ENCODE data around the gene SPIRE2. TPM values are rescaled to one million over a fixed set of nuclear protein-coding genes. Genes with fewer than 3 reads are reported as not detected.

The SPIRE2 gene
- total RNA-seq, 1 donor from 2014 or later: 1.4 TPM

- Mint-ChIP-seq H3K9me3 (ENCODE audit: low read depth) (no peaks in the 10 kb centered on the region), H3K4me1 (ENCODE audit: low read depth) (no peaks in the 10 kb centered on the region), H3K36me3 (ENCODE audit: low read depth) (no peaks in the 10 kb centered on the region), H3K4me3 (ENCODE audit: unreplicated experiment) (no peak overlapping the region), H3K27ac (ENCODE audit: unreplicated experiment) (no peak overlapping the region), H3K27me3 (ENCODE audit: low read depth) (no peaks in the 10 kb centered on the region)
- TF ChIP-seq, protein P1, sequence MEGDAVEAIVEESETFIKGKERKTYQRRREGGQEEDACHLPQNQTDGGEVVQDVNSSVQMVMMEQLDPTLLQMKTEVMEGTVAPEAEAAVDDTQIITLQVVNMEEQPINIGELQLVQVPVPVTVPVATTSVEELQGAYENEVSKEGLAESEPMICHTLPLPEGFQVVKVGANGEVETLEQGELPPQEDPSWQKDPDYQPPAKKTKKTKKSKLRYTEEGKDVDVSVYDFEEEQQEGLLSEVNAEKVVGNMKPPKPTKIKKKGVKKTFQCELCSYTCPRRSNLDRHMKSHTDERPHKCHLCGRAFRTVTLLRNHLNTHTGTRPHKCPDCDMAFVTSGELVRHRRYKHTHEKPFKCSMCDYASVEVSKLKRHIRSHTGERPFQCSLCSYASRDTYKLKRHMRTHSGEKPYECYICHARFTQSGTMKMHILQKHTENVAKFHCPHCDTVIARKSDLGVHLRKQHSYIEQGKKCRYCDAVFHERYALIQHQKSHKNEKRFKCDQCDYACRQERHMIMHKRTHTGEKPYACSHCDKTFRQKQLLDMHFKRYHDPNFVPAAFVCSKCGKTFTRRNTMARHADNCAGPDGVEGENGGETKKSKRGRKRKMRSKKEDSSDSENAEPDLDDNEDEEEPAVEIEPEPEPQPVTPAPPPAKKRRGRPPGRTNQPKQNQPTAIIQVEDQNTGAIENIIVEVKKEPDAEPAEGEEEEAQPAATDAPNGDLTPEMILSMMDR (IDR thresholded peaks at IDR 0.05): no peak
- no peak for DNase-seq (ENCODE audit: low spot score)
Measured at GRCh38 chr16:89853306-89853993, 25.2 kb downstream of the SPIRE2 start.

- Mint-ChIP-seq H3K9me3 (ENCODE audit: low read depth) (no peaks in the 10 kb centered on the region), H3K36me3 (ENCODE audit: low read depth) (no peaks in the 10 kb centered on the region), H3K27ac (ENCODE audit: unreplicated experiment) (no peak overlapping the region), H3K27me3 (ENCODE audit: low read depth) (no peaks in the 10 kb centered on the region), H3K4me1 (ENCODE audit: low read depth) (no peaks in the 10 kb centered on the region), H3K4me3 (ENCODE audit: unreplicated experiment) (no peak overlapping the region)
- no peak for DNase-seq (ENCODE audit: low spot score)
- TF ChIP-seq, protein P1 (IDR thresholded peaks at IDR 0.05): no peak
Measured at GRCh38 chr16:89855301-89855945, 27.1 kb downstream of the SPIRE2 start.

DNA sequence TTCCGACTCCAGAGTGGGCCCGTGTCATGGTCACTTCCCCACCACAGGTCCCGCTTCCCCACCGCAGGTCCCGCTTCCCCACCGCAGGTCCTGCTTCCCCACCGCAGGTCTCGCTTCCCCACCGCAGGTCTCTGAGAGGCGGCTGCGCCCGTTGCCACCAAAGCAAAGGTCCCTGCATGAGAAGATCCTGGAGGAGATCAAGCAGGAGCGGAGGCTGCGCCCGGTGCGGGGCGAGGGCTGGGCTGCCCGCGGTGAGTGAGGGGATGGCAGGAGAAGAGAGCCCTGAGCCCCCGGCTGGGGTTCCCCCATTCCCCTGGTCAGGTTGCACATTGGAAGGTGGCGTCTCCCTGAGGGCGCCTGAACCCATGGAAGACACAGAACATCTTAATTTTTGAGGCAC, 27.7 kb downstream of the SPIRE2 start:
- Mint-ChIP-seq H3K4me1 (ENCODE audit: low read depth) (no peaks in the 10 kb centered on the region), H3K36me3 (ENCODE audit: low read depth) (no peaks in the 10 kb centered on the region), H3K4me3 (ENCODE audit: unreplicated experiment) (no peak overlapping the region), H3K9me3 (ENCODE audit: low read depth) (no peaks in the 10 kb centered on the region), H3K27me3 (ENCODE audit: low read depth) (no peaks in the 10 kb centered on the region), H3K27ac (ENCODE audit: unreplicated experiment) (no peak overlapping the region)
- DNase-seq (ENCODE audit: low spot score): no peak
- TF ChIP-seq, protein P1 (IDR thresholded peaks at IDR 0.05): no peak

- Mint-ChIP-seq H3K9me3 (ENCODE audit: low read depth) (no peaks in the 10 kb centered on the region), H3K36me3 (ENCODE audit: low read depth) (no peaks in the 10 kb centered on the region)
Measured at GRCh38 chr16:89858973-89859614, 30.8 kb downstream of the SPIRE2 start.

DNA sequence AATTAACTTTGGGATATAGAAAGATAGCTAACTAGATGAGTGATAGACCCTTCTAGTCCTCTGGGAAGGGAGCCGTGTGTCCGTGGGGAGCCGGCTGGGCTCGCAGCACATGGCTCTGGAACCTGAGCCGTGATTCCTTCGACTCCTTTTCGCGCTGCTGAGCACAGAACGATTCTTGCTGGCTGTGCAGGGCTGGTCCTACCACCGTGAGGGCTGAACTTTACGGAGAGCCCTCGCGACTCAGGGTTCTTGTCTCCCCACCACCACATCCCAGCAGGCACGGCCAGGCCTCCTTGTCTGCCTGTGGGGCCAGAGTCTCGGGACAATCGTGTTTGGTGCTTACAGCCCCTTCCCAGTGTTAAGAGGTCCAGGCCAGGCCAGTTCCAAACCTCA, 31.3 kb downstream of the SPIRE2 start:
- H3K9me3 Mint-ChIP-seq (ENCODE audit: low read depth): no peaks in the 10 kb centered on the region
- H3K27me3 Mint-ChIP-seq (ENCODE audit: low read depth): no peaks in the 10 kb centered on the region
- H3K27ac Mint-ChIP-seq (ENCODE audit: unreplicated experiment): no peak overlapping the region
- peaks cover 16% of the 10 kb centered on the region for H3K4me1 Mint-ChIP-seq (ENCODE audit: low read depth)
- DNase-seq (ENCODE audit: low spot score): no peak
- no peak overlapping the region for H3K4me3 Mint-ChIP-seq (ENCODE audit: unreplicated experiment)
- no peaks in the 10 kb centered on the region for H3K36me3 Mint-ChIP-seq (ENCODE audit: low read depth)
- TF ChIP-seq, protein P1 (IDR thresholded peaks at IDR 0.05): no peak

More at GRCh38 chr16:89858973-89859614, 30.8 kb downstream of the SPIRE2 start:
- Mint-ChIP-seq H3K27ac (ENCODE audit: unreplicated experiment) (no peak overlapping the region), H3K27me3 (ENCODE audit: low read depth) (no peaks in the 10 kb centered on the region), H3K4me3 (ENCODE audit: unreplicated experiment) (no peak overlapping the region), H3K4me1 (ENCODE audit: low read depth) (peaks cover 11% of the 10 kb centered on the region)
- no peak for DNase-seq (ENCODE audit: low spot score)
- TF ChIP-seq, protein P1 (IDR thresholded peaks at IDR 0.05): no peak

Measured in chondrocyte (in vitro differentiated cells).